D721Med (cell line): ENCODE data around the gene ARHGAP26.

Experiments used
- DNase-seq: peaks from one replicate; pipeline ENCODE4 v3.0.0; 2011; ENCODE audit warnings: low spot score; ENCODE audit not compliant: insufficient read length
- FAIRE-seq: peaks from 2 replicates; lab custom pipeline; 2011; peaks lifted over from hg19 to GRCh38; lab: Jason Lieb, UNC
- TF ChIP-seq, protein P1 (sequence below): IDR thresholded peaks from 2 replicates; pipeline ENCODE4 v1.5.1; 2012; ENCODE audit warnings: mild to moderate bottlenecking, control low read depth; ENCODE audit not compliant: insufficient read depth; ENCODE audit errors: missing control alignments

The ARHGAP26 gene

GRCh38 chr5:142939006-142939405 lies 168.8 kb downstream of the ARHGAP26 start:
- FAIRE-seq: no peak
- DNase-seq: no peak
- TF ChIP-seq, protein P1, sequence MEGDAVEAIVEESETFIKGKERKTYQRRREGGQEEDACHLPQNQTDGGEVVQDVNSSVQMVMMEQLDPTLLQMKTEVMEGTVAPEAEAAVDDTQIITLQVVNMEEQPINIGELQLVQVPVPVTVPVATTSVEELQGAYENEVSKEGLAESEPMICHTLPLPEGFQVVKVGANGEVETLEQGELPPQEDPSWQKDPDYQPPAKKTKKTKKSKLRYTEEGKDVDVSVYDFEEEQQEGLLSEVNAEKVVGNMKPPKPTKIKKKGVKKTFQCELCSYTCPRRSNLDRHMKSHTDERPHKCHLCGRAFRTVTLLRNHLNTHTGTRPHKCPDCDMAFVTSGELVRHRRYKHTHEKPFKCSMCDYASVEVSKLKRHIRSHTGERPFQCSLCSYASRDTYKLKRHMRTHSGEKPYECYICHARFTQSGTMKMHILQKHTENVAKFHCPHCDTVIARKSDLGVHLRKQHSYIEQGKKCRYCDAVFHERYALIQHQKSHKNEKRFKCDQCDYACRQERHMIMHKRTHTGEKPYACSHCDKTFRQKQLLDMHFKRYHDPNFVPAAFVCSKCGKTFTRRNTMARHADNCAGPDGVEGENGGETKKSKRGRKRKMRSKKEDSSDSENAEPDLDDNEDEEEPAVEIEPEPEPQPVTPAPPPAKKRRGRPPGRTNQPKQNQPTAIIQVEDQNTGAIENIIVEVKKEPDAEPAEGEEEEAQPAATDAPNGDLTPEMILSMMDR: no peak

- FAIRE-seq (no peak), DNase-seq (no peak)
- TF ChIP-seq, protein P1: no peak
Observed at GRCh38 chr5:142939884-142940283, 169.7 kb downstream of the ARHGAP26 start.

DNA sequence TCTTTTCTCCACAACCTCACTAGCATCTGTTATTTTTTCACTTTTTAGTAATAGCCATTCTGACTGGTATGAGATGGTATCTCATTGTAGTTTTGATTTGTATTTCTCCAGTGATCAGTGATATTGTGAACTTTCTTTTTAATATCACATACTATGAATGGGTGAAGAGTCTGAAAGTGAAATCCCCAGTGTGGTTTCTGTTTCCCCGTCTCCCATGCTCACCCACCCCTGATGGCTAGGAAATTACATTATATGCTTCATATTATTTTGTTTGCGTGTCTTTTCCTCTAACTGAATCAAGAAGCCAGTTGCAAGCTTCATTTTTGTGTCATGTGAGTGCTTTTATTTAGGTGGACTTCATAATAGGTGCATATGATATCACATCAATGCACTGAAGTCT lies 171.1 kb downstream of the ARHGAP26 start:
- FAIRE-seq: no peak
- TF ChIP-seq, protein P1: no peak
- no peak for DNase-seq

DNA sequence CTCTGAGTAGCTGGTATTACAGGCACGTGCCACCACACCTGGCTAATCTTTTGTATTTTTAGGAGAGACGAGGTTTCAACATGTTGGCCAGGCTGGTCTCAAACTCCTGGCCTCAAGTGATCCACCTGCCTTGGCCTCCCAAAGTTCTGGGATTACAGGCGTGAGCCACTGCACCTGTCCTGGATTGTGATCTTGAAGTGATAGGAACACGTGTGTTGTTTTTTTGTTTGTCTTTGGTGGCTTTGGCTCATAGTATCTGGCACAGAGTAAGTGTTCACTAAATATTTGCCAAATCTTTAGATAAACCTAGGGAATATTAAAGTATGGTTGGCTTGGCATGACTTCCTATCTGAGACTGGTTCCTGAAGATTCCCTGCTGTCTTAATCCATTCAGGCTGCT lies 172.7 kb downstream of the ARHGAP26 start:
- no peak for FAIRE-seq
- TF ChIP-seq, protein P1: no peak
- DNase-seq: no peak

GRCh38 chr5:142944140-142944539 lies 174.0 kb downstream of the ARHGAP26 start:
- TF ChIP-seq, protein P1: no peak
- FAIRE-seq: no peak
- DNase-seq: no peak

DNA sequence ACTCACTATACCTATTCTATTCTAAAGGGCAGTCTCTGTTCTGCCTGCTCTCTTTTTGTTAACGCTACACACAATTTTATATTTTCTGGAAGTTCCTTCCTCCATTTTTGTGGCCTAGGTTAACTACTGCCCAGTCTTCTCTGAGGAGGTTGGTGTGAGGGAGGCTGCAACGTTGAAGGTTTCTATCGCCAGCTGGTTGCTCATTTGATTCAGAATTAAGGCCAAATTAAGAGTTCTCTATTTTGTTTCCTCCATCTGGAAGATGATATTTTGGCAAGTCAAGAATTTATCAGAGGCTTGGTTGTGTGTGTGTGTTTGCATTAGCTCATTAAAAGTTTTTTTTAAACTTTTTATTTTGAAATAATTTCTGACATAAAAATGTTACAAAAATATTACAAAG lies 175.1 kb downstream of the ARHGAP26 start:
- TF ChIP-seq, protein P1: no peak
- FAIRE-seq: no peak
- DNase-seq: no peak

GRCh38 chr5:142945845-142946244 lies 175.7 kb downstream of the ARHGAP26 start:
- FAIRE-seq: no peak

More at GRCh38 chr5:142945845-142946244, 175.7 kb downstream of the ARHGAP26 start:
- DNase-seq: no peak
- TF ChIP-seq, protein P1: no peak
